Transverse colon (tissue), 4 donors: Measurements from ENCODE around the gene PDE4C.

Experiments
- EP300 ChIP-seq: sonication (generic); formaldehyde crosslinking; IDR thresholded peaks from one replicate; pipeline ENCODE4 v1.6.1; 2017; ENCODE audit warnings: antibody characterized with exemption, low read depth
- POLR2A ChIP-seq: fragments of 450-650 bp; IDR thresholded peaks from one replicate; pipeline ENCODE4 v1.6.1; 2016; ENCODE audit warnings: antibody characterized with exemption, mild to moderate bottlenecking, moderate library complexity
- POLR2AphosphoS5 ChIP-seq, 3 donors: sonication (generic); formaldehyde crosslinking; IDR thresholded peaks; one replicate each; pipeline ENCODE4 v1.6.1; 2016; ENCODE audit warnings: antibody characterized with exemption in 3 of 3
- TF ChIP-seq, protein P1 (sequence below), 5 experiments: fragments of 200-600 bp in 3 of 5; fragments of 450-650 bp in 2 of 5; sonication (generic) in 3 of 5; IDR thresholded peaks; 1 replicate in 2 of 5; 2 replicates in 3 of 5; pipeline ENCODE4 v1.5.1; 2016 to 2017; ENCODE audit warnings: antibody characterized with exemption in 5 of 5, inconsistent platforms in 3 of 5, mild to moderate bottlenecking in 2 of 5, moderate library complexity in 1 of 5

DNA sequence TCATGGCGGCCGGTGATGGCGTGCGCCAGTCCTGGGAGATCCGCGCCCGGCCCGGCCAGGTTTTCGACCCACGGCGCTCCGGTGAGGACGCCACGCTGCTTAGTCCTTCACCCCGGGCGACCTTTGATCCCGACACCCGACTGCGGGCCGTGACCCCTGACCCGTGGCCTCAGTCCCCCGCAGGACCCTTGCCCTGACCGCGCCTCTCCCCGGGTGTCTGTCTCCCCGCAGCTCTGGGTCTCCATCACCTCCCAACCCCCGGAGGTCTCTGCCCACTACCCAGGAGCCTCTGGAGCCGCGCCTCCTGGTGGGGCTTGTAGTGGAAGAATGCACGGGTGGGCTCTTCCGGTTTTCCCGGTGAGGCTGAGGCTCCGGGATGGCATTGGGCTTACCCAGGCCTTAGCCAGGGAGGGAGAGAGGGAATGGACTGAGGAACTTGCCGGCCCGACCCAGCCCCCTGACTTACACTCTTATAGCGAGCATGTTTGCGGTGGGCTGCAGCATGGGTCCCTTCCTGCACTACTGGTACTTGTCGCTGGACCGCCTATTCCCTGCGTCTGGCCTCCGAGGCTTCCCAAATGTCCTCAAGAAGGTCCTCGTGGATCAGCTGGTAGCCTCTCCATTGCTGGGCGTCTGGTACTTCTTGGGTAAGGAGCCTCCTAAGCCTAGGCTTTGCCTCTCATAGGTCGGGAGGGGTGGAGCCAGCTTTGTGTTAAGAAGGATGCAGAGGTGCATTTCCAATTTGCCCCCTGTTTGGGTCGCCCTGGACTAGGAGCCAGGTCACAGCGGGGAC is 32.7 kb downstream of the PDE4C start:
- TF ChIP-seq POLR2A = no peak
- TF ChIP-seq, protein P1, sequence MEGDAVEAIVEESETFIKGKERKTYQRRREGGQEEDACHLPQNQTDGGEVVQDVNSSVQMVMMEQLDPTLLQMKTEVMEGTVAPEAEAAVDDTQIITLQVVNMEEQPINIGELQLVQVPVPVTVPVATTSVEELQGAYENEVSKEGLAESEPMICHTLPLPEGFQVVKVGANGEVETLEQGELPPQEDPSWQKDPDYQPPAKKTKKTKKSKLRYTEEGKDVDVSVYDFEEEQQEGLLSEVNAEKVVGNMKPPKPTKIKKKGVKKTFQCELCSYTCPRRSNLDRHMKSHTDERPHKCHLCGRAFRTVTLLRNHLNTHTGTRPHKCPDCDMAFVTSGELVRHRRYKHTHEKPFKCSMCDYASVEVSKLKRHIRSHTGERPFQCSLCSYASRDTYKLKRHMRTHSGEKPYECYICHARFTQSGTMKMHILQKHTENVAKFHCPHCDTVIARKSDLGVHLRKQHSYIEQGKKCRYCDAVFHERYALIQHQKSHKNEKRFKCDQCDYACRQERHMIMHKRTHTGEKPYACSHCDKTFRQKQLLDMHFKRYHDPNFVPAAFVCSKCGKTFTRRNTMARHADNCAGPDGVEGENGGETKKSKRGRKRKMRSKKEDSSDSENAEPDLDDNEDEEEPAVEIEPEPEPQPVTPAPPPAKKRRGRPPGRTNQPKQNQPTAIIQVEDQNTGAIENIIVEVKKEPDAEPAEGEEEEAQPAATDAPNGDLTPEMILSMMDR (IDR thresholded peaks at IDR 0.05) = no peak
- TF ChIP-seq EP300 = no peak
- no peak for TF ChIP-seq POLR2AphosphoS5 (IDR thresholded peaks at IDR 0.05)
